ENCODE results near the gene PTPRS.

- no peak for TF ChIP-seq CTCF (IDR thresholded peaks at IDR 0.05 in 8 of 11, conservative IDR thresholded peaks at IDR 0.05 in 3 of 11)
- no peak for TF ChIP-seq POLR2A (IDR thresholded peaks at IDR 0.05)
Measured at GRCh38 chr19:5351731-5352228, 11.2 kb upstream of the PTPRS start.
